HCT116 (cell line): ENCODE measurements around the gene KIRREL3. TPM values are rescaled to one million over a fixed set of nuclear protein-coding genes. Genes with fewer than 3 reads are reported as not detected.

Experiments used
- ATAC-seq: fragments of 200-7000 bp; cut with Tn5 transposase; 2 replicates; pipeline ENCODE4 v1.9.1; 2020; ENCODE audit warnings: mild to moderate bottlenecking, moderate library complexity
- BruUV-seq: library from RNA; stranded (reverse); fragments of 400-500 nt; replicated peaks from 2 replicates; lab custom pipeline; 2021; lab: Mats Ljungman, UMichigan
- CTCF ChIA-PET: fragments of 300-600 bp; sonication (Branson Sonifier 250); formaldehyde crosslinking; loops from one replicate; lab custom pipeline; 2021; ENCODE audit warnings: antibody characterized with exemption; lab: Charles Lee
- POLR2A ChIA-PET: fragments of 300-600, 350-600 bp; sonication (Branson Sonifier 250); formaldehyde crosslinking; loops from one replicate; lab custom pipeline; 2021; ENCODE audit warnings: antibody characterized with exemption; lab: Charles Lee
- RAD21 ChIA-PET, 2 experiments: fragments of 300-600 bp; sonication (Branson Sonifier 250); formaldehyde crosslinking; loops; one replicate each; lab custom pipeline; 2023; ENCODE audit warnings: low total read pairs in 2 of 2; ENCODE audit not compliant: uncharacterized antibody in 2 of 2, unreplicated experiment in 2 of 2, low non-redundant PET in 1 of 2; lab: Charles Lee
- DNase-seq: peaks from one replicate; pipeline ENCODE4 v3.0.0-alpha.2; 2010; ENCODE audit warnings: low read depth, low spot score
- H2AFZ ChIP-seq: fragments of 200-600 bp; shearing (Covaris generic), sonication (generic); 2 replicates; pipeline ENCODE4 v1.6.1; 2017; ENCODE audit warnings: low read depth, mixed run types, mixed read lengths, antibody characterized with exemption, low read length; ENCODE audit not compliant: poor library complexity, severe bottlenecking
- H3K27ac ChIP-seq: 2 replicates; pipeline ENCODE4 v1.5.1; 2012; ENCODE audit warnings: low read depth, low read length
- H3K27me3 ChIP-seq: fragments of 200-600 bp; sonication (generic); 2 replicates; pipeline ENCODE4 v1.6.1; 2016; ENCODE audit warnings: mixed run types, low read length, mixed read lengths; ENCODE audit not compliant: insufficient read depth
- H3K36me3 ChIP-seq, 2 experiments: fragments of 200-500 bp in 1 of 2; fragments of 200-600 bp in 1 of 2; sonication (Bioruptor generic) in 1 of 2; sonication (generic) in 1 of 2; 2 replicates each; pipeline versions ENCODE4 v1.5.1 to v1.6.1; 2014 to 2016; ENCODE audit warnings: low read length in 2 of 2, inconsistent platforms in 1 of 2, mixed read lengths in 1 of 2, mixed run types in 1 of 2; ENCODE audit not compliant: insufficient read depth in 2 of 2, control insufficient read depth in 1 of 2
- H3K4me1 ChIP-seq, 2 experiments: fragments of 200-600 bp in 1 of 2; sonication (generic) in 1 of 2; 2 replicates each; pipeline versions ENCODE4 v1.5.1 to v1.6.1; 2012 to 2017; ENCODE audit warnings: low read length in 2 of 2, inconsistent platforms in 1 of 2, mild to moderate bottlenecking in 1 of 2, mixed read lengths in 1 of 2, mixed run types in 1 of 2, moderate library complexity in 1 of 2; ENCODE audit not compliant: insufficient read depth in 2 of 2, control insufficient read depth in 1 of 2
- H3K4me2 ChIP-seq: fragments of 200-600 bp; sonication (generic); 2 replicates; pipeline ENCODE4 v1.6.1; 2017; ENCODE audit warnings: mixed run types, low read length, mixed read lengths
- H3K4me3 ChIP-seq, 2 experiments: fragments of 200-600 bp in 1 of 2; sonication (generic) in 1 of 2; replicated peaks in 1 of 2; 2 replicates each; pipeline ENCODE4 v1.5.1; 2011 to 2016; ENCODE audit warnings: low read length in 2 of 2, control low read depth in 1 of 2, low read depth in 1 of 2, mild to moderate bottlenecking in 1 of 2, mixed read lengths in 1 of 2, mixed run types in 1 of 2
- H3K79me2 ChIP-seq: fragments of 200-600 bp; sonication (generic); 2 replicates; pipeline ENCODE4 v1.6.1; 2017; ENCODE audit warnings: mild to moderate bottlenecking, mixed run types, low read length, moderate library complexity, mixed read lengths; ENCODE audit not compliant: insufficient read depth
- H3K9ac ChIP-seq: fragments of 200-600 bp; sonication (generic); 2 replicates; pipeline ENCODE4 v1.6.1; 2016; ENCODE audit warnings: low read length, mixed read lengths
- H3K9me2 ChIP-seq: fragments of 200-600 bp; sonication (generic), shearing (Covaris generic); 2 replicates; pipeline ENCODE4 v1.6.1; 2017; ENCODE audit warnings: mixed run types, mild to moderate bottlenecking, moderate library complexity; ENCODE audit not compliant: insufficient read depth
- H3K9me3 ChIP-seq, 2 experiments: fragments of 200-500 bp in 1 of 2; fragments of 200-600 bp in 1 of 2; sonication (Bioruptor generic) in 1 of 2; sonication (generic) in 1 of 2; 2 replicates each; pipeline ENCODE4 v1.6.1; 2014 to 2017; ENCODE audit warnings: low read length in 2 of 2, mixed read lengths in 2 of 2, inconsistent platforms in 1 of 2, low read depth in 1 of 2, mild to moderate bottlenecking in 1 of 2, mixed run types in 1 of 2, moderate library complexity in 1 of 2; ENCODE audit not compliant: control insufficient read depth in 1 of 2, insufficient read depth in 1 of 2
- H4K20me1 ChIP-seq: fragments of 200-600 bp; sonication (generic), shearing (Covaris generic); 2 replicates; pipeline ENCODE4 v1.6.1; 2017; ENCODE audit warnings: mixed run types, mild to moderate bottlenecking, moderate library complexity; ENCODE audit not compliant: insufficient read depth
- EGR1 ChIP-seq: IDR thresholded peaks from 2 replicates; pipeline ENCODE4 v1.6.1; 2012; ENCODE audit warnings: low read depth
- ELF1 ChIP-seq: IDR thresholded peaks from 2 replicates; pipeline ENCODE4 v1.6.1; 2012; ENCODE audit warnings: low read depth, borderline replicate concordance
- POLR2AphosphoS5 ChIP-seq: IDR thresholded peaks from 2 replicates; pipeline ENCODE4 v1.6.1; 2011; ENCODE audit warnings: mild to moderate bottlenecking, low read depth, low read length, moderate library complexity
- SP1 ChIP-seq: IDR thresholded peaks from 2 replicates; pipeline ENCODE4 v1.6.1; 2012; ENCODE audit warnings: low read depth
- TCF7L2 ChIP-seq: IDR thresholded peaks from 2 replicates; pipeline ENCODE4 v1.7.0; 2011; ENCODE audit warnings: borderline replicate concordance, inconsistent platforms; ENCODE audit not compliant: insufficient read depth, insufficient read length; ENCODE audit errors: extremely low read depth
- intact Hi-C: fragments of 100-400 bp; cut with micrococcal nuclease; formaldehyde crosslinking; loops from 2 replicates; pipeline ENCODE4 v1.10.0; 2022
- total RNA-seq: library from RNA; stranded (reverse); gene quantifications from one replicate; pipeline ENCODE4 v1.2.1, GENCODE V29; 2021; ENCODE audit not compliant: unreplicated experiment
- TF ChIP-seq, protein P1 (sequence below): IDR thresholded peaks from 2 replicates; pipeline ENCODE4 v1.6.1; 2011; ENCODE audit warnings: mild to moderate bottlenecking, low read length, moderate library complexity; ENCODE audit not compliant: insufficient replicate concordance; ENCODE audit errors: extremely low read depth
- TF ChIP-seq, protein P2 (sequence below), 3 experiments: fragments of 200-600 bp in 1 of 3; sonication (generic) in 1 of 3; IDR thresholded peaks in 2 of 3; conservative IDR thresholded peaks in 1 of 3; 2 replicates each; pipeline ENCODE4 v1.5.1; 2012 to 2017; ENCODE audit warnings: low read depth in 2 of 3, low read length in 2 of 3, antibody characterized with exemption in 1 of 3, borderline replicate concordance in 1 of 3, control low read depth in 1 of 3, mild to moderate bottlenecking in 1 of 3, mixed read lengths in 1 of 3, mixed run types in 1 of 3, moderate library complexity in 1 of 3; ENCODE audit not compliant: insufficient read depth in 1 of 3
- TF ChIP-seq, protein P3 (sequence below): IDR thresholded peaks from 2 replicates; pipeline ENCODE4 v1.6.1; 2012; ENCODE audit warnings: low read depth

The KIRREL3 gene
- total RNA-seq, 1 experiment from 2014 or later: not detected

DNA sequence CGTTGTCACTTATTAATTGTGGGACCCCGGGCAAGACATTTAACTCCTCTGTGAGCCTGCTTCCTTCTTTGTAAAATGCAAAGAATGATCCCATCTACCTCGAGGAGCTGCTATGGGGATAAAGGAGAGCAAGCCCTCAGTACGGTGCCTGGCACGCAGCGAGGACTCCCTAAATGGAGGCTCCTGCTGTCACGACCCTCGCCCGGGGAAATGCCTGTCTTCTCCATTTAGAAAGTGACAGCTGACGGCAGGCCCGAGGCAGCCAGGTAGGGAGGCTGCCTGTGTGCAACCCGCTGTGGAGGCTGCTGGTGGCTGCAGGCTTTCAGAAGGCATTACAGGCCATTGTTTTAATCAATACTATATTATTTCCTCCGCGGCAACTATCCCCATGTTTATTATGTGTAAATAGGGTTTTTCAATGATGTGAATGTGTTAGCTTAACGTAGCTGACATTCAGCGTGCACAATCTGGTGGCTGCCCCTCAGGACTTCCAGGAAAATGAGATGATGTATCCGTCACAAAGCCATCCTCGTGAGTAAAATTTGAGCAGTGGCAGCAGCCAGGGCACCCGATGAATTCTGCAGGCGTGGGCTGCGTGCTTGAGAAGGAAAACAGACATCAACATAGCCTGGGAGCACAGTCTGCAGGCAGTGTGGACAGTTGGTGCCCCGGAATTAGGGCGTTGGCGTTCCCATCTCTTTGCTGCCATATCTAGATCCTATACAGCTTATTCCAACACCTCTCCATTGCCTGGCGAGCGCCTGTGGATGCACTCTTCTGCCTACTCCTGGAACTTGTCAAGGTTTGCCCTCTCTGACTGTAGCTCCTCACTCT, 416.8 kb downstream of the KIRREL3 start (continued):
- TF ChIP-seq, protein P1, sequence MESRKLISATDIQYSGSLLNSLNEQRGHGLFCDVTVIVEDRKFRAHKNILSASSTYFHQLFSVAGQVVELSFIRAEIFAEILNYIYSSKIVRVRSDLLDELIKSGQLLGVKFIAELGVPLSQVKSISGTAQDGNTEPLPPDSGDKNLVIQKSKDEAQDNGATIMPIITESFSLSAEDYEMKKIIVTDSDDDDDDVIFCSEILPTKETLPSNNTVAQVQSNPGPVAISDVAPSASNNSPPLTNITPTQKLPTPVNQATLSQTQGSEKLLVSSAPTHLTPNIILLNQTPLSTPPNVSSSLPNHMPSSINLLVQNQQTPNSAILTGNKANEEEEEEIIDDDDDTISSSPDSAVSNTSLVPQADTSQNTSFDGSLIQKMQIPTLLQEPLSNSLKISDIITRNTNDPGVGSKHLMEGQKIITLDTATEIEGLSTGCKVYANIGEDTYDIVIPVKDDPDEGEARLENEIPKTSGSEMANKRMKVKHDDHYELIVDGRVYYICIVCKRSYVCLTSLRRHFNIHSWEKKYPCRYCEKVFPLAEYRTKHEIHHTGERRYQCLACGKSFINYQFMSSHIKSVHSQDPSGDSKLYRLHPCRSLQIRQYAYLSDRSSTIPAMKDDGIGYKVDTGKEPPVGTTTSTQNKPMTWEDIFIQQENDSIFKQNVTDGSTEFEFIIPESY: no peak
- TF ChIP-seq SP1 (no peak), POLR2AphosphoS5 (no peak), TCF7L2 (no peak)

DNA sequence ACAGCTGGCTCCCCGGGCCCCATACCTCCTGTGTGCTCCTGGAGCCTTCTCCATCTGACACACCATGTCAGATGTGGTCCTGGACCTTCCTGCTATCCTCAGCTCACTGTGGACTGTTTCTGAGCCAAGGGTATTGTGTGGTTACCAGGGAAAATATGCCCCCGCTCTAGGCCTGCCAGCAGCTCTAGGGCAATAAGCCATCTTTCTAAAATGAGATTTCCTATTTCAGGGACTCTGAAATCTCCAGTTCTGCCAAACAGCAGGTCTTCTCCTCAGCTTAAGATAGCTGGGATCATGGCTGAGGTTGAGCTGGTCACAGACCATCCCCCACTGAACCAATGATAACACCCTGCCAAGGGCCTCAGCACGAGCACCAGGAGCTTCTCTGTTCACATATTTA, 417.5 kb downstream of the KIRREL3 start:
- H3K79me2 ChIP-seq: no peaks in the 10 kb centered on the region
- DNase-seq (no peak), ATAC-seq (no peak)
- RAD21 ChIA-PET: no interaction called here
- no peak overlapping the region for H2AFZ ChIP-seq
- BruUV-seq: no TSS peak
- H4K20me1 ChIP-seq: no peaks in the 10 kb centered on the region
- POLR2A ChIA-PET: no interaction called here
- peaks cover 29% of the 10 kb centered on the region for H3K27me3 ChIP-seq
- no peaks in the 10 kb centered on the region for H3K9me3 ChIP-seq
- H3K4me1 ChIP-seq: no peaks in the 10 kb centered on the region
- CTCF ChIA-PET: no interaction called here
- H3K9ac ChIP-seq: no peak overlapping the region
- H3K9me2 ChIP-seq: no peaks in the 10 kb centered on the region
- no peak overlapping the region for H3K4me3 ChIP-seq
- H3K27ac ChIP-seq: no peak overlapping the region
- no peaks in the 10 kb centered on the region for H3K36me3 ChIP-seq
- TF ChIP-seq EGR1 (no peak), POLR2AphosphoS5 (no peak), ELF1 (no peak)
- TF ChIP-seq, protein P2, sequence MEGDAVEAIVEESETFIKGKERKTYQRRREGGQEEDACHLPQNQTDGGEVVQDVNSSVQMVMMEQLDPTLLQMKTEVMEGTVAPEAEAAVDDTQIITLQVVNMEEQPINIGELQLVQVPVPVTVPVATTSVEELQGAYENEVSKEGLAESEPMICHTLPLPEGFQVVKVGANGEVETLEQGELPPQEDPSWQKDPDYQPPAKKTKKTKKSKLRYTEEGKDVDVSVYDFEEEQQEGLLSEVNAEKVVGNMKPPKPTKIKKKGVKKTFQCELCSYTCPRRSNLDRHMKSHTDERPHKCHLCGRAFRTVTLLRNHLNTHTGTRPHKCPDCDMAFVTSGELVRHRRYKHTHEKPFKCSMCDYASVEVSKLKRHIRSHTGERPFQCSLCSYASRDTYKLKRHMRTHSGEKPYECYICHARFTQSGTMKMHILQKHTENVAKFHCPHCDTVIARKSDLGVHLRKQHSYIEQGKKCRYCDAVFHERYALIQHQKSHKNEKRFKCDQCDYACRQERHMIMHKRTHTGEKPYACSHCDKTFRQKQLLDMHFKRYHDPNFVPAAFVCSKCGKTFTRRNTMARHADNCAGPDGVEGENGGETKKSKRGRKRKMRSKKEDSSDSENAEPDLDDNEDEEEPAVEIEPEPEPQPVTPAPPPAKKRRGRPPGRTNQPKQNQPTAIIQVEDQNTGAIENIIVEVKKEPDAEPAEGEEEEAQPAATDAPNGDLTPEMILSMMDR (IDR thresholded peaks at IDR 0.05 in 2 of 3, conservative IDR thresholded peaks at IDR 0.05 in 1 of 3; ENCODE audit: borderline replicate concordance in 1 of 3, insufficient read depth in 1 of 3, low read depth in 2 of 3, low read length in 2 of 3): no peak
- TF ChIP-seq, protein P3, sequence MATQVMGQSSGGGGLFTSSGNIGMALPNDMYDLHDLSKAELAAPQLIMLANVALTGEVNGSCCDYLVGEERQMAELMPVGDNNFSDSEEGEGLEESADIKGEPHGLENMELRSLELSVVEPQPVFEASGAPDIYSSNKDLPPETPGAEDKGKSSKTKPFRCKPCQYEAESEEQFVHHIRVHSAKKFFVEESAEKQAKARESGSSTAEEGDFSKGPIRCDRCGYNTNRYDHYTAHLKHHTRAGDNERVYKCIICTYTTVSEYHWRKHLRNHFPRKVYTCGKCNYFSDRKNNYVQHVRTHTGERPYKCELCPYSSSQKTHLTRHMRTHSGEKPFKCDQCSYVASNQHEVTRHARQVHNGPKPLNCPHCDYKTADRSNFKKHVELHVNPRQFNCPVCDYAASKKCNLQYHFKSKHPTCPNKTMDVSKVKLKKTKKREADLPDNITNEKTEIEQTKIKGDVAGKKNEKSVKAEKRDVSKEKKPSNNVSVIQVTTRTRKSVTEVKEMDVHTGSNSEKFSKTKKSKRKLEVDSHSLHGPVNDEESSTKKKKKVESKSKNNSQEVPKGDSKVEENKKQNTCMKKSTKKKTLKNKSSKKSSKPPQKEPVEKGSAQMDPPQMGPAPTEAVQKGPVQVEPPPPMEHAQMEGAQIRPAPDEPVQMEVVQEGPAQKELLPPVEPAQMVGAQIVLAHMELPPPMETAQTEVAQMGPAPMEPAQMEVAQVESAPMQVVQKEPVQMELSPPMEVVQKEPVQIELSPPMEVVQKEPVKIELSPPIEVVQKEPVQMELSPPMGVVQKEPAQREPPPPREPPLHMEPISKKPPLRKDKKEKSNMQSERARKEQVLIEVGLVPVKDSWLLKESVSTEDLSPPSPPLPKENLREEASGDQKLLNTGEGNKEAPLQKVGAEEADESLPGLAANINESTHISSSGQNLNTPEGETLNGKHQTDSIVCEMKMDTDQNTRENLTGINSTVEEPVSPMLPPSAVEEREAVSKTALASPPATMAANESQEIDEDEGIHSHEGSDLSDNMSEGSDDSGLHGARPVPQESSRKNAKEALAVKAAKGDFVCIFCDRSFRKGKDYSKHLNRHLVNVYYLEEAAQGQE: no peak
- intact Hi-C loops: no loop called here
- H3K4me2 ChIP-seq: no peak overlapping the region
